Left renal cortex interstitium (tissue), 4 donors: ENCODE measurements around the gene UPK3A. TPM values are rescaled to one million over a fixed set of nuclear protein-coding genes. Genes with fewer than 3 reads are reported as not detected.
"Not testable (repeated sequence)": the region's sequence is repeated elsewhere in the genome, so short reads cannot be mapped to it uniquely, and the experiment has no call there.

Experiments
- DNase-seq, 4 donors: peaks; one replicate each; pipeline ENCODE4 v3.0.0-alpha.2; 2013; ENCODE audit warnings: low read depth in 4 of 4, low spot score in 2 of 4, missing footprints in 1 of 4
- polyA plus RNA-seq, 4 donors: library from polyadenylated mRNA; unstranded; fragments of 120-200 nt; gene quantifications; one replicate each; pipeline ENCODE4 v1.2.1, GENCODE V29; 2013; ENCODE audit not compliant: insufficient read length in 4 of 4

Gene UPK3A
- polyA plus RNA-seq, 4 donors, result 0.93 to 2.7 (median 2.4) TPM

DNA sequence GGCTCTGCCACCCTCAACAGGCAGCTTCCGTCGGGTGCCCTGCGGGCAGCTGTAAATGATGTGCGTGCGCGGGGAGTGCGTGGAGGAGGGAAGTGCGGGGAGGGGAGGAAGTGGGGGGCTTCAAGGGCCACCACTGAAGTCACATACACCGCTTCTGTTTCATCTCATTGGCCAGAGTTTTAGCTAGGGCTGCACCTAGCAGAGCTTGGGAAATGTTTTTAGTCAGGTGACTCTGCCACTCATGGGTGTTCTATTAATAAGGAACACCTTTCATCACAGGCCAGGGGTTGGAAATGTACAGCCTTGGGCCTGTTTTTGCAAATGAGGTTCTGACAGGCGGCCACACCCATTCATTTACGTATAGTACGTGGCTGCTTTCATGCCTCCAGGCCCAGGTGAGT, 39.6 kb downstream of the UPK3A start:
- no peak for DNase-seq

DNA sequence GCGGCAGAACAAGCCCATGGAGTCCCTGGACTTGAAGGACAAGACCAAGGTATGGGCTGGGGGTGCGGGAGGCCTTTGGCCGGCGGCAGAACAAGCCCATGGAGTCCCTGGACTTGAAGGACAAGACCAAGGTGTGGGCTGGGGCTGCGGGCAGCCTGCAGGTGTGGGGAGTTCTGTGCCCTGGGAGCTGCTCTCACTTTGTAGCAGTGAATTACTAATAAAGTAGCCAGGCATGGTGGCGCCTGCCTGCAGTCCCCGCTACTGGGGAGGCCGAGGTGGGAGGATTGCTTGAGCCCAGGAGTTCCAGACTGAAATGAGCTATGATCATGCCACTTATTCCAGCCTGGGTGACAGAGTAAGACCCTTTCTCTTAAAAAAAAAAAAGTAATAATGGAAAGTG, 43.5 kb downstream of the UPK3A start:
- not testable (repeated sequence) for DNase-seq

DNA sequence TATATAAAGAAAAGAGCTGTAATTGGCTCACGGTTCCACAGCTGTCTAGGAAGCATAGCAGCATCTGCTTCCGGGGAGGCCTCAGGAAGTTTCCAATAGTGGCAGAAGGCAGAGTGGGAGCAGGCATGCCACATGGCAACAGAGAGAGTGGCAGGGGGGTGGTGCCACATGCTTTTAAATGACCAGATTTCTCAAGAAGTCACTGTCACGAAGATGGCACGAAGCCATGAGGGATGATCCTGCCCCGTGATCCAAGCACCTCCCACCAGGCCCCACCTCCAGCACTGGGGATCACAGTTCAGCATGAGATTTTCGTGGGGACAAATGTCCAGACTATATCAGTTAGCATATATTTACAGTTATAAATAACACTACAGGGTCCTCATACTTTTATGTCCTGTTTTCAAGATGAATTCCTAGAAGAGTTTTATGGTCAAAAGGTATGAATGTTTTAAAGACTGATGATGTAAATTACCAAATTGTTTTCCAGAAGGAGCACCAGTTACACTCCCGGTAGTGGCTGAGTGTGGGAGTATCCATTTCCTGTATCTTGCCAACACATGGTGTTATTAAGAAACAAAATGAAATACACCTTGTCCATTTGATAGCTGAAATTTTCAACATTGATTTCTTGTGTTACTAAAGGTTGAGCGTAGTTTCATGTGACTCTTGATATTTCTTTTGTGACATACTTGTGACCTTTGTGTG, 44.2 kb downstream of the UPK3A start:
- no peak for DNase-seq

DNA sequence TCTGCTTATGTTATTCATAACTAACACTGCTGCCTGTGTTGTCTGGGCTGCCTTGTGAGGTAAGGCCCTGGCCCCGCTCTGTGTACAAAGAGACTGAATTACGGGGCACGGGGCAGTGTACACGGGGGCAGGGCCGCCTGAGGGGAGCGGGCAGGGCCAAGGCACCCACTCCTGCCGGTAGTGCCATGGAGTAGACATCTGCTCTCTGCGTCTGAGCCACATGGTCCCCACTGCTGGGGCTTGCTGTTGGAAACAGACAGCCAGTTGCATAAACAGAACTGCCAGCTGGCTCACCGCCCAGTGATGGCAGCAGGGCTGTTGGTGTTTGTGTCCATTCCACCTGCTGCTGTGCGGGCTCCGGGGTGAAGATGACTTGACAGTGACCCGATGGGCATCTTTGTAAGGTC, 44.8 kb downstream of the UPK3A start:
- DNase-seq, result no peak

DNA sequence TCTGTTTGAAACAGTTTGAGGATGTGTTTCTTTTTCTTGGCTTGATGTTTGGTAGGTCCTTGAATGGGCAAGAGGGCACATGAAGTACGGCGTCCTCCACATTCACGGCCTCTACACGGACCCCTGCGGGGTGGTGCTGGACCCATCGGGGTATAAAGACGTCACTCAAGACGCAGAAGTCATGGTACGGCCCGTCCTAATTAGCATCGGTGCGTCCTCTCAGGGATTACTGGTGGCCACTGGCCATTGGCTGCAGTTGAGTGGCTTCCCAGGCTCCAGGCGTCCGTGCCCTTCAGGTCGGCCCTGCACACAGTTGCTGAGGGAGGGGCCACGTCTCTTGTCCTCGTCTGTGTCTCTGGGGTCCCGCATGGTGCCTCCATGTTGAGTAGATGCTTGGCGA, 45.8 kb downstream of the UPK3A start:
- DNase-seq, result no peak

DNA sequence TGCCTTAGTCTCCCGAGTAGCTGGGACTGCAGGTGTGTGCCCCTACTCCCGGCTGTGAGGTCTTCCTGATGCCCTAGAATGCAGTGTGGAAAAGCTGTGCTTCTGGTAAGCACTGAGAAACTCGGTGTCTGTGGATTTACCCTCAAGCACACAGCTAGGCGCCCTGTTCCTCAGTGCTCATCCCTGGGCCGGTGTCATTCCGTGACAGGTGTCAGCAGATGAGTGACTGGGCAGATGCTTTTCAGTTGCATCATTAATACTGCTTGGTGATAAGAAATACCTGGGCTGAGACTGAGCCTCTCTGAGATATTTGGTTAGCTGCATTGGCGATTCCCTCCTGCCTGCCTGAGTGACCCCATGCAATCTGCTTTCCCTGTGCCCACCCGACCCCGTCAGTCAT, 46.7 kb downstream of the UPK3A start:
- DNase-seq, result no peak

DNA sequence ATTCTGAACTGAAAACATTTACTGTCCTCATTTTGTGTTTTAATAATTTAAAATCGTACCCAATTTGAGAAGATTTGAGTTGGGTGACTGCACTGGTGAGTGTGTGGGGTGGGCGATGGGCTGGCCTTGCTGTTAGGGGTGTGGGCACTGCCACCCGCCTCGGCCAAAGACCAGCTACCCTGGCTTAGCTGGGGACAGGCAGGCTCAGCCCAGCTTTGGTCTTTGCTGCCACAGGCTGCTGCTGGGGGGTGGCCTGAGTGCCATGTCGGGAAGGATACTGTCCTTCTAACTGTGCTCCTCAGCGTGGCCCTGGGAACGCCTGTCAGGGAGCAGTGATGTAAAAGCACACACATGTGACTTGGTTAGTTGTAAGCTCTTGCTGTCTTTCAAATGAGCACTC, 47.3 kb downstream of the UPK3A start:
- DNase-seq, result no peak

DNA sequence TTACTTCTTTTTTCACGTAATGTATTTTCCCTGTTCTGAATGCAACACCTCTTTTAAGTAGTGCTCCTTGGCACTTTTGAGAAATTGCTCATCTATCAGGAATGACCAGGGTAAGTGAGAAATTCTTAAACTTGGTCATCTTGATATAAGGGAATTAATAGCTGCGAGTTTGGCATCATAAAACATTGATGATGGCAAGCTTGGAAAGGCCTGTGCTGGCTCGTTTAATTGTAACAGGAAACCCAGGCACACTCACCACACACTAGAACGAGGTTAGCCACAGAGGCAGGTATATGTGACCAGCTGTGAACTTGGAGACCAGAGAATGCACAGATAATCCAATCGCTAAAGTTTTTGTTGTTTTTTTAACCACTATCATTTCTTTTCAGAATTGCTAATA, 49.3 kb downstream of the UPK3A start:
- no peak for DNase-seq

DNA sequence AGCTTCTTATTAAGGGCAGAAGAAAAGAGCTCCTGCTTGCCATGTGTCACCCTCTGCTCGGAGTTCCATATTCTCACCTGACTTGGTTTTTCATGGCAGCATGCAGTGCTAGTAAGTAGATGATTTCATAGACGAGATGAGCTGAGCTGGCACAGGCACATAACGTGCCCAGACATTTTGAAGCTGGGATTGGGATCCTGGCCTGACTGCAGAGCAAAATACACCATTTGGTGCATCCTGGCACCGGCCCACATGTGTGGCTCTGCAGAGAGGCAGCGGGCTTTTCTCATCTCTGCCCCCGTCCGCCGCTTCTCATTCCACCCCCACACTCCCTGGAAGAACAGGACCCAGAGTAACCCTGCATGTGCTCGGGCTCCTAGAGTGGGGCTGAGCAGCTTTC, 49.8 kb downstream of the UPK3A start:
- DNase-seq, result no peak

DNA sequence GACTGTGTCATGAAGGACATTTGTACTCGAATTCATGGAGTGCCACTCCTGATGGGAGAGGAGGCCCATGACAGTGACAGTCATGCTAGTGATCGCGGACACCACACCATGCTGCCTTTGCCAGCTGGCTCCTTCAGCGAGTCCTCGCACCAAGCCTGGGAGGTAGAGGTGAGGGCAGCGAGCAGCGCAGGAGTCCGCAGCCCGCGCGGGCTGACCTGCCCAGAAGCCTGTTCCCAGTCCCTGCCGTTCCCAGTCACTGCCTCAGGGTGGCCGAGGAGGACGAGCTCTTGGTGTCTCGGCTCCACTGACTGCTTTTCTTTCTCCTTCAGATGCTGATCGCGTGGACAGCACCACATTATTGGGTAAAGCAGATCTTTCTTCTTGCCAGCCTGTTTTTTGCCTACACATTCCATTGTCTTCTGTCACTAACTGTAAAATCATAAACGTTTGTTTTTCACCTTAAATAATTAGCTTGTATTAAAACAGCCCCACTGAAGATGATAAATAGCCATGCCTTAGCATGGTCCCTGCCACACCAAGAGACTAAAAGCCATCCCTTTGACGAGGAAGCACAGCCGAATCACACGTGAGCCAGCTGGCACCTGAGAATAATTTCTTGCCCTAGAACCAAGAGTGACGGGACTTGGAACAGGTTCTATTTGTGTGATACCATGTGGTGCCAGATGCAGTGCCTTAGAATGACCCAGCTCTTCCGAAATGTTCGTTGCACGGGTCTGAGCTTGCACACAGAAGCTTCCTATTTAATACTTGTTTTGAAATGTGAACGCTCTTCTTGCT, 50.5 kb downstream of the UPK3A start:
- DNase-seq, result no peak

DNA sequence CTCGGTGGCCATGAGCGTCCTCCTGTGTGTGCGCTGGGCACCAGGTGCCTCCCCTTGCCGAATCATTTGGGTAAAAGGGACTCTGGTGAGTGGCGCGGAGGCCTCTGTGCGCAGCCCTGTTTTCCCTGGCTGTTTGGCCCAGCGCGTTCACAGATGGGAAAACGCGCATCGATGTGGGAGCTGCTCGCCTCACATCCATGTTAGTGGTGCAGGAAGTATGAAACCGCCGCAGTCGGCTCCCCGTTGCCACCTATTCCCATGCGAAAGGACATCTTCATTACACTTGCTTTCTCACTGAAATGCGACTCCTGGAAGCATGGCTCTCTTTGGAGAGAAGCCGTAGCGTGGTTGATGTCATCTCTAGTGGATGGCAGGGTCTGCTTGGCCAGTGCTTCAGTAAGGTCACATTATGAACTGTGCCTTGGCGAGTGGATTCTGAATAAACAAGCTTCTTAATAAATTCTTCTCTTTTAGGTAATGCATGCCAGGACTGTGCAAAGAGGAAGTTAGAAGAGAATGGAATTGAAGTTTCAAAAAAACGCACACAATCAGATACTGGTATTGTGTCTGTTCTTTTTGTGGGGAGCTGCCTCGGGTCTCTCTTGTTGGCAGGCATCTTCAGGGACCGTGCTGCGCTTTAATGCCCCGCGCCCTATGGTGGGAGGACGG, 51.2 kb downstream of the UPK3A start:
- no peak for DNase-seq

DNA sequence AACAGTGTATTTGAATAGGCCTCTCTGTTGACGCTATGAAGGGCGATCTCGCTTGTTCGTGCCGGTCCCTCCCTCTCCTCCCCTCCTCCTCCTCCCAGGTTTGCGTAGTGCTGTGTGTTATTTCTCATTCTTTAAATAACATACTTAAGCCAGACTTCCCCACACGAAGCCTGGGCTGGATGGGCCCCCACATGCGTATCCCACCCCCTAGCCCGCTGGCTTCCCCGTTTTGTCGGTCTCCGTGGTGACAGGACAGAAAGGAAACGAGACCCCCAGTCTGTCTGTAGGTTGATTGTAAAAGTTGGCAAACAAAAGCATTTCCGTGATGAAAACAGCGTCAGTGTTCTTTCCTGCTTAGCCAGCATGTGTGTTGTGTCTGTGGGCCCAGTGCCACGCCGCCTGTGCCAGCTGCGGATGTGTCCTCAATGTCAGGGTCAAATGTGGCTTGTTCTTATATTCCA, 52.3 kb downstream of the UPK3A start:
- no peak for DNase-seq

DNA sequence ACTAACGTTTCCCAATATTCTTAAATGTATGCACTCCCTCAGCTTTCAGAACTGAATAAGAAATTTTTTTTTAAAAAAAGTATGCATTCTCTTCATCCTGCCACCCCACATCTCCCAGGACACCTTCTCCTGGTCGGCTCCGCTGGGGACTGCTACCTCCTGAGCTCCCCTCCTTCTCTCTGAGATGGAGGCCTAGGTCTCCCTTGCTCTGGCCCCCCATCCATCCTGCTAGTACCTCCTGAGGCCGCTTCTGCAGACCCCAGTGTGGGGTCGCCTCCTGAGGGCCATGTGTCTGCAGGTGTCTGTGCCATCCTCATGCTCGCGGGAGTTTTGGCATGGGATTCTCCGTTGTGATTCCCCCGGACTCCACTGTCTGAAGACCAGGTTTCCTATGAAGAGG, 52.8 kb downstream of the UPK3A start:
- no peak for DNase-seq

DNA sequence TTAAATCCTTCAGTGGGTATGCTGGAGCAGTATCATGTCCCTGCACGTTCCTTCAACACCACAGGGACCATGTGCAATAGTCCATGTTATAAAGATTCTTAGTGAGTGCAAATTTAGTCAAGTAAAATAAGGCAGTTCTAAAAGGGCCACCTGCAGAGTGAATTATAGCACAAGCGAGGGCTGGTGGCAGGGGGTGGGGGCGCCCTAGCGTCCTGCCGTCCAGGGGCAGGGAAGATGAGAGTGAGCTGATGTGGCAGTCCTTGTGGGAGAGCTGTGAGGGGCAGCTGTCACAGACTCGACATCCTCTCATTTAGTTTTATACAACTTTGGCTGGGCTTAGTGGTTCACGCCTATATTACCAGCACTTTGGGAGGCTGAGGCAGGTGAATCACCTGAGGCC, 54.0 kb downstream of the UPK3A start:
- DNase-seq, result no peak

DNA sequence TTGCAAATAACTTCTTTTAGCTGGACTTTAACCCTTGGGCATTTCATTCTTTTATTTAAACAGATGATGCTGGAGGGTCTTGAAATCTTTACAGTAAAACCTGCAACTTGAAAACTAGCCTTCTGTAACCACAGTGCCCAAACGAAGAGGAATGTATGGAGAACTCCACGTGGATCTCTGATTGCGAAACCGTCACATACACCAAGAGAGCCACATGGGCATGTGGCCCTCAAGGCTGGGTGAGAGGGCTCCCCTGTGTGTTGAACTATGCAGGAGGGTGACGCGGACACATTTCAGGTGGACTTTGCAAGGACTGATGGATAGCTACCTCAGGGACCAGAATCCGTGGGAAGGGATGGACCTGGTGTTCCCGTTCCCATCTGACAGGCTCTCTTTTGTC, 55.6 kb downstream of the UPK3A start:
- DNase-seq, result no peak

DNA sequence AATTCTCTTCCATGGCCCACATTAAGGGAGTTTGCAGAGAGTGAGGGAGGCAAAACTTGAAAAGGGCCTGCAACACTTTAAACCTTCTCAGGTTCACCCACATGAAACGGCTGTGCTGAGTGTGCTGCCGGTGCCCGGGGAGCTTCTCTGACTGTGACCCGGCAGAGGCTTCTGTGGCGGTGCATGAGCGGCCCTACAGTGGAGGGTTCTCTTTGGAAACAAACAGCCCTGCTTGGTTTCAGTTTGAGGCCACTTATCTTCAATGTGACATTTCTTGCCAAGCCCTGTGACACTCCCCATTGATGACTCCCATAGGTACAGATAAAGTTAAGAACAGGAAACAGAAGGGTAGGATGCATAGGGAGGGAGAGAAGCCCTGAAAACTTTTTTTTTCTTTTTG, 56.7 kb downstream of the UPK3A start:
- no peak for DNase-seq

DNA sequence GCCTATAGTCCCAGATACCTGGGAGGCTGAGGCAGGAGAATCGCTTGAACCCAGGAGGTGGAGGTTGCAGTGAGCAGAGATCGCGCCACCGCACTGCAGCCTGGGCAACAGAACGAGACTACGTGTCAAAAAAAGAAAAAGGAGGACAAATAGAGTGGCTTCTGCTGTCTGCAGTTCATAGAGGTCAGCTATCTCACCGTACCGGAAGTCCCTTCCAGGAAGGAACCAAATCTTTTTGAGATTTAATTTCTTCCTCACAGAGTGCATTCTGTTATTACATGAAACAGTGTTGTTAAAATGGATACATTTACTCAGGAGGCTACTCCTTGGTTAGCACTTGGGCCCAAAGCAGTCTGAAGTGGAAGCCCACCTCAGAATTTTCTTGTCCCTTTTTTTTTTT, 58.4 kb downstream of the UPK3A start:
- no peak for DNase-seq

DNA sequence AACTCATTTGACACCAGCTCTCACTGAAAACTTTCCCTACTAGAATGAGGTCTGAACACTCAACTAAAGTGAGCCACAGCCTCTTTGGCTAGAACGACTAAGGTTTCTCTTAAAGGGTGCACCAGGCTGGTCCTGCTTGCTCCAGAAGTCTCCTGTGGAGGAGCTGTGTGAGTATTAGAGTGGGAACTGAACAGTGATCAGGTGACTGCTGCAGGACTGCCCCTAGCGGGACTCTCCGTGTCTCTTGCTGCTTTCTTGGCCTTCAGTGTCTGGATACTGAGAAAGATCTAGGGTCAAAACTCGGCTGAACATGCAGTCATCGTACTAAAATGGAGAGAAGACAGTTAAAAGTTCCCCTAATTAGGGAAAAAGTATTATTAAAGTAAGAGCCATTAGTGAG, 59.6 kb downstream of the UPK3A start:
- no peak for DNase-seq
